GM08714 (cell line): ENCODE results near the gene CCDC51.

Experiments used
- H3K4me3 ChIP-seq: fragments of 200-500 bp; sonication (Bioruptor generic); 2 replicates; pipeline ENCODE4 v1.5.1; 2014; ENCODE audit warnings: mild to moderate bottlenecking, low read length, inconsistent platforms
- ZNF274 ChIP-seq: IDR thresholded peaks from 2 replicates; pipeline ENCODE4 v1.6.1; 2012; ENCODE audit warnings: mild to moderate bottlenecking, low read depth, low read length

CCDC51 gene

GRCh38 chr3:48413086-48413485, 26.8 kb downstream of the CCDC51 start:
- TF ChIP-seq ZNF274: no peak
- no peak overlapping the region for H3K4me3 ChIP-seq

GRCh38 chr3:48412375-48413001, 27.4 kb downstream of the CCDC51 start:
- TF ChIP-seq ZNF274: no peak
- no peak overlapping the region for H3K4me3 ChIP-seq

GRCh38 chr3:48411606-48412374, 28.1 kb downstream of the CCDC51 start:
- H3K4me3 ChIP-seq: no peak overlapping the region
- TF ChIP-seq ZNF274: no peak

GRCh38 chr3:48411041-48411588, 28.8 kb downstream of the CCDC51 start:
- no peak overlapping the region for H3K4me3 ChIP-seq
- TF ChIP-seq ZNF274: no peak

- TF ChIP-seq ZNF274: no peak
- no peak overlapping the region for H3K4me3 ChIP-seq
Measured at GRCh38 chr3:48410205-48411040, 29.5 kb downstream of the CCDC51 start.

- no peak for TF ChIP-seq ZNF274
Measured at GRCh38 chr3:48409291-48410201, 30.4 kb downstream of the CCDC51 start.

GRCh38 chr3:48408823-48409281, 31.1 kb downstream of the CCDC51 start:
- no peak for TF ChIP-seq ZNF274
- no peak overlapping the region for H3K4me3 ChIP-seq

More at GRCh38 chr3:48409291-48410201, 30.4 kb downstream of the CCDC51 start:
- no peak overlapping the region for H3K4me3 ChIP-seq

- TF ChIP-seq ZNF274: no peak
- H3K4me3 ChIP-seq: no peak overlapping the region
Measured at GRCh38 chr3:48407542-48408099, 32.3 kb downstream of the CCDC51 start.

- H3K4me3 ChIP-seq: no peak overlapping the region
- TF ChIP-seq ZNF274: no peak
Measured at GRCh38 chr3:48406443-48407431, 33.2 kb downstream of the CCDC51 start.

GRCh38 chr3:48405971-48406370, 33.9 kb downstream of the CCDC51 start:
- H3K4me3 ChIP-seq: no peak overlapping the region
- no peak for TF ChIP-seq ZNF274

- no peak for TF ChIP-seq ZNF274
Measured at GRCh38 chr3:48405343-48405881, 34.5 kb downstream of the CCDC51 start.

More at GRCh38 chr3:48405343-48405881, 34.5 kb downstream of the CCDC51 start:
- no peak overlapping the region for H3K4me3 ChIP-seq
